Medulla oblongata (tissue), 1 donor: ENCODE results near the gene TNS3.

Experiments used
- DNase-seq: peaks from one replicate; pipeline ENCODE4 v3.0.0-alpha.2; 2015; ENCODE audit errors: extremely low spot score

The TNS3 gene

GRCh38 chr7:47368190-47368812 lies 213.6 kb downstream of the TNS3 start:
- no peak for DNase-seq

- DNase-seq, result no peak
These were observed 214.5 kb downstream of the TNS3 start for GRCh38 chr7:47367369-47367768.

GRCh38 chr7:47366960-47367359 lies 215.0 kb downstream of the TNS3 start:
- no peak for DNase-seq

- DNase-seq, result no peak
These were observed 215.7 kb downstream of the TNS3 start for GRCh38 chr7:47366211-47366610.

GRCh38 chr7:47362984-47363383 lies 218.9 kb downstream of the TNS3 start:
- no peak for DNase-seq

- no peak for DNase-seq
These were observed 220.1 kb downstream of the TNS3 start for GRCh38 chr7:47361746-47362215.

- DNase-seq, result no peak
These were observed 220.7 kb downstream of the TNS3 start for GRCh38 chr7:47361236-47361635.

- no peak for DNase-seq
These were observed 221.5 kb downstream of the TNS3 start for GRCh38 chr7:47360301-47360900.

GRCh38 chr7:47358944-47359588 lies 222.8 kb downstream of the TNS3 start:
- DNase-seq, result no peak

- no peak for DNase-seq
These were observed 223.6 kb downstream of the TNS3 start for GRCh38 chr7:47358357-47358756.

- no peak for DNase-seq
These were observed 224.0 kb downstream of the TNS3 start for GRCh38 chr7:47357863-47358262.

GRCh38 chr7:47357361-47357760 lies 224.6 kb downstream of the TNS3 start:
- no peak for DNase-seq

GRCh38 chr7:47356261-47356660 lies 225.7 kb downstream of the TNS3 start:
- no peak for DNase-seq

GRCh38 chr7:47355684-47356083 lies 226.2 kb downstream of the TNS3 start:
- DNase-seq, result no peak

- DNase-seq, result no peak
These were observed 226.9 kb downstream of the TNS3 start for GRCh38 chr7:47354831-47355541.

- no peak for DNase-seq
These were observed 227.8 kb downstream of the TNS3 start for GRCh38 chr7:47354071-47354470.

- no peak for DNase-seq
These were observed 229.4 kb downstream of the TNS3 start for GRCh38 chr7:47352394-47352968.

- DNase-seq, result no peak
These were observed 230.4 kb downstream of the TNS3 start for GRCh38 chr7:47351233-47352154.

- DNase-seq, result no peak
These were observed 231.5 kb downstream of the TNS3 start for GRCh38 chr7:47350425-47350824.

- DNase-seq, result no peak
These were observed 232.5 kb downstream of the TNS3 start for GRCh38 chr7:47349401-47349800.

- DNase-seq, result no peak
These were observed 234.0 kb downstream of the TNS3 start for GRCh38 chr7:47347816-47348385.
